ENCODE results near the gene RAD23B. TPM values are rescaled to one million over a fixed set of nuclear protein-coding genes. Genes with fewer than 3 reads are reported as not detected.
"Not testable (repeated sequence)": the region's sequence is repeated elsewhere in the genome, so short reads cannot be mapped to it uniquely, and the experiment has no call there.

Gene RAD23B
- total and polyA plus RNA-seq, 4 experiments from 2014 or later, result 8.1 to 54.2 (median 30.8) TPM

GRCh38 chr9:107292821-107293542 is 9.9 kb downstream of the RAD23B start:
- Histone ChIP-seq H3K4me1 (ENCODE audit: insufficient read depth, low read length) (peaks cover 78% of the 10 kb centered on the region), H3K27me3 (ENCODE audit: insufficient read depth, low read length) (no peaks in the 10 kb centered on the region), H3K27ac (ENCODE audit: low read depth, low read length) (no peak overlapping the region), H3K4me3 (ENCODE audit: low read length in 2 of 2) (no peak overlapping the region), H3K9me3 (ENCODE audit: control insufficient read depth in 1 of 2, low read length in 2 of 2) (no peaks in the 10 kb centered on the region), H3K36me3 (ENCODE audit: insufficient read depth, low read length) (no peaks in the 10 kb centered on the region)
- Mint-ChIP-seq H3K36me3 (peaks cover 0 to 2% of the 10 kb centered on the region in 2 donors), H3K9me3 (no peaks in the 10 kb centered on the region), H3K27me3 (no peaks in the 10 kb centered on the region), H3K4me1 (peaks cover 61 to 79% (median 74%) of the 10 kb centered on the region in 4 donors), H3K4me3 (peak overlapping the region in 4 of 8 donors; percentile 25 to 66 (median 54)), H3K27ac (peak overlapping the region in 2 of 7 donors; percentile 9 to 70)
- ChIA-PET POLR2A (ENCODE audit: partially characterized antibody) (interaction anchor here (0.6 kb wide), 1 partner anchor 10 kb away, joined by 3 read pairs; the partner anchor contains the start of gene RAD23B), CTCF (ENCODE audit: partially characterized antibody) (no interaction called here)
- no peak for DNase-seq
- intact Hi-C loops (cut with micrococcal nuclease), result no loop called here

GRCh38 chr9:107293543-107294085 is 10.5 kb downstream of the RAD23B start:
- CTCF ChIA-PET (ENCODE audit: partially characterized antibody), result no interaction called here
- peaks cover 59 to 75% (median 69%) of the 10 kb centered on the region in 4 donors for H3K4me1 Mint-ChIP-seq
- H3K4me3 ChIP-seq (ENCODE audit: low read length in 2 of 2), result no peak overlapping the region
- no peak for DNase-seq
- peaks cover 0 to 2% of the 10 kb centered on the region in 2 donors for H3K36me3 Mint-ChIP-seq
- H3K27ac Mint-ChIP-seq, result no peak overlapping the region
- H3K9me3 ChIP-seq (ENCODE audit: control insufficient read depth in 1 of 2, low read length in 2 of 2), result no peaks in the 10 kb centered on the region
- no peaks in the 10 kb centered on the region for H3K27me3 ChIP-seq (ENCODE audit: insufficient read depth, low read length)
- H3K36me3 ChIP-seq (ENCODE audit: insufficient read depth, low read length), result no peaks in the 10 kb centered on the region
- H3K4me1 ChIP-seq (ENCODE audit: insufficient read depth, low read length), result peaks cover 72% of the 10 kb centered on the region
- peak overlapping the region in 3 of 8 donors; percentile 8 to 31 (median 17) for H3K4me3 Mint-ChIP-seq
- intact Hi-C loops (cut with micrococcal nuclease), result no loop called here
- H3K27me3 Mint-ChIP-seq, result no peaks in the 10 kb centered on the region
- H3K9me3 Mint-ChIP-seq, result no peaks in the 10 kb centered on the region
- no peak overlapping the region for H3K27ac ChIP-seq (ENCODE audit: low read depth, low read length)
- POLR2A ChIA-PET (ENCODE audit: partially characterized antibody), result no interaction called here

GRCh38 chr9:107294756-107295155 is 11.7 kb downstream of the RAD23B start:
- H3K36me3 Mint-ChIP-seq, result peaks cover 0 to 2% of the 10 kb centered on the region in 2 donors
- Histone ChIP-seq H3K36me3 (ENCODE audit: insufficient read depth, low read length) (no peaks in the 10 kb centered on the region), H3K27ac (ENCODE audit: low read depth, low read length) (no peak overlapping the region), H3K27me3 (ENCODE audit: insufficient read depth, low read length) (no peaks in the 10 kb centered on the region), H3K9me3 (ENCODE audit: control insufficient read depth in 1 of 2, low read length in 2 of 2) (no peaks in the 10 kb centered on the region), H3K4me1 (ENCODE audit: insufficient read depth, low read length) (peaks cover 74% of the 10 kb centered on the region), H3K4me3 (ENCODE audit: low read length in 2 of 2) (no peak overlapping the region)
- H3K9me3 Mint-ChIP-seq, result no peaks in the 10 kb centered on the region
- peaks cover 54 to 74% (median 68%) of the 10 kb centered on the region in 4 donors for H3K4me1 Mint-ChIP-seq
- H3K27ac Mint-ChIP-seq, result peak overlapping the region in 4 of 7 donors; percentile 2 to 29 (median 14)
- H3K27me3 Mint-ChIP-seq, result no peaks in the 10 kb centered on the region
- ChIA-PET CTCF (ENCODE audit: partially characterized antibody) (no interaction called here), POLR2A (ENCODE audit: partially characterized antibody) (no interaction called here)
- H3K4me3 Mint-ChIP-seq, result peak overlapping the region in 4 of 8 donors; percentile 1 to 58 (median 42)
- no peak for DNase-seq
- intact Hi-C loops (cut with micrococcal nuclease), result no loop called here

- Mint-ChIP-seq H3K27ac (peak overlapping the region in 4 of 7 donors; percentile 1 to 81 (median 50)), H3K27me3 (no peaks in the 10 kb centered on the region), H3K9me3 (no peaks in the 10 kb centered on the region), H3K36me3 (peaks cover 0 to 6% of the 10 kb centered on the region in 2 donors), H3K4me1 (peaks cover 46 to 62% (median 58%) of the 10 kb centered on the region in 4 donors), H3K4me3 (peak overlapping the region in 4 of 8 donors; percentile 0 to 47 (median 6))
- ChIA-PET POLR2A (ENCODE audit: partially characterized antibody) (interaction anchor here (0.6 to 2.8 kb wide), 2 partner anchors 13 to 29 kb away, joined by 3 to 11 read pairs; partner anchors contain the start of gene RAD23B), CTCF (ENCODE audit: partially characterized antibody) (interaction anchor here (1.0 to 1.5 kb wide), 2 partner anchors 45 kb away, joined by 3 read pairs; no protein-coding TSS in a partner anchor)
- Histone ChIP-seq H3K9me3 (ENCODE audit: control insufficient read depth in 1 of 2, low read length in 2 of 2) (no peaks in the 10 kb centered on the region), H3K4me3 (ENCODE audit: low read length in 2 of 2) (no peak overlapping the region), H3K27ac (ENCODE audit: low read depth, low read length) (no peak overlapping the region), H3K36me3 (ENCODE audit: insufficient read depth, low read length) (peaks cover 5% of the 10 kb centered on the region), H3K4me1 (ENCODE audit: insufficient read depth, low read length) (peaks cover 61% of the 10 kb centered on the region), H3K27me3 (ENCODE audit: insufficient read depth, low read length) (no peaks in the 10 kb centered on the region)
- intact Hi-C loops (cut with micrococcal nuclease), result no loop called here
- DNase-seq, result no peak
Measured at GRCh38 chr9:107295995-107296394, 12.9 kb downstream of the RAD23B start.

GRCh38 chr9:107296592-107296991 is 13.5 kb downstream of the RAD23B start:
- peaks cover 55% of the 10 kb centered on the region for H3K4me1 ChIP-seq (ENCODE audit: insufficient read depth, low read length)
- CTCF ChIA-PET (ENCODE audit: partially characterized antibody), result interaction anchor here (1.0 to 1.5 kb wide), 3 partner anchors 15 to 57 kb away, joined by 3 to 5 read pairs (median 4); no protein-coding TSS in a partner anchor
- H3K9me3 Mint-ChIP-seq; H3K9me3 ChIP-seq (ENCODE audit: control insufficient read depth in 1 of 2, low read length in 2 of 2); H3K27me3 Mint-ChIP-seq; H3K4me3 Mint-ChIP-seq; H3K27ac ChIP-seq (ENCODE audit: low read depth, low read length); DNase-seq; H3K4me3 ChIP-seq (ENCODE audit: low read length in 2 of 2); H3K27me3 ChIP-seq (ENCODE audit: insufficient read depth, low read length); intact Hi-C loops (cut with micrococcal nuclease); H3K36me3 ChIP-seq (ENCODE audit: insufficient read depth, low read length); H3K36me3 Mint-ChIP-seq: not testable (repeated sequence)
- peaks cover 45 to 65% (median 58%) of the 10 kb centered on the region in 4 donors for H3K4me1 Mint-ChIP-seq
- peak overlapping the region in 2 of 7 donors; percentile 1 to 30 for H3K27ac Mint-ChIP-seq
- POLR2A ChIA-PET (ENCODE audit: partially characterized antibody), result interaction anchor here (0.6 to 2.8 kb wide), 2 partner anchors 13 to 28 kb away, joined by 3 to 11 read pairs; partner anchors contain the start of gene RAD23B

- H3K4me1 Mint-ChIP-seq, result peaks cover 32 to 49% (median 35%) of the 10 kb centered on the region in 4 donors
- H3K36me3 Mint-ChIP-seq, result peaks cover 0 to 17% of the 10 kb centered on the region in 2 donors
- H3K27ac Mint-ChIP-seq, result peak overlapping the region in 2 of 7 donors; percentile 23 to 49
- Histone ChIP-seq H3K9me3 (ENCODE audit: control insufficient read depth in 1 of 2, low read length in 2 of 2) (no peaks in the 10 kb centered on the region), H3K4me1 (ENCODE audit: insufficient read depth, low read length) (peaks cover 28% of the 10 kb centered on the region), H3K36me3 (ENCODE audit: insufficient read depth, low read length) (peaks cover 6% of the 10 kb centered on the region), H3K27ac (ENCODE audit: low read depth, low read length) (no peak overlapping the region), H3K4me3 (ENCODE audit: low read length in 2 of 2) (no peak overlapping the region), H3K27me3 (ENCODE audit: insufficient read depth, low read length) (no peaks in the 10 kb centered on the region)
- H3K9me3 Mint-ChIP-seq, result no peaks in the 10 kb centered on the region
- peak overlapping the region in 2 of 8 donors; percentile 41 to 43 for H3K4me3 Mint-ChIP-seq
- peak in 2 of 5 donors; percentile 22 to 24 for DNase-seq
- CTCF ChIA-PET (ENCODE audit: partially characterized antibody), result interaction anchor here (1.0 to 1.3 kb wide), 3 partner anchors 8 to 60 kb away, joined by 3 to 4 read pairs (median 4); no protein-coding TSS in a partner anchor
- no peaks in the 10 kb centered on the region for H3K27me3 Mint-ChIP-seq
- POLR2A ChIA-PET (ENCODE audit: partially characterized antibody), result interaction anchor here (0.9 kb wide), 1 partner anchor 16 kb away, joined by 4 read pairs; the partner anchor contains the start of gene RAD23B
- intact Hi-C loops (cut with micrococcal nuclease), result loop anchor here (1.0 to 2.0 kb wide), 2 partner anchors 8 to 17 kb away; partner anchors contain the start of gene RAD23B
Measured at GRCh38 chr9:107299437-107299836, 16.4 kb downstream of the RAD23B start.

- CTCF ChIA-PET (ENCODE audit: partially characterized antibody), result interaction anchor here (0.7 kb wide), 1 partner anchor 35 kb away, joined by 4 read pairs; no protein-coding TSS in a partner anchor
- Histone ChIP-seq H3K9me3 (ENCODE audit: control insufficient read depth in 1 of 2, low read length in 2 of 2) (no peaks in the 10 kb centered on the region), H3K36me3 (ENCODE audit: insufficient read depth, low read length) (peaks cover 21% of the 10 kb centered on the region), H3K27me3 (ENCODE audit: insufficient read depth, low read length) (no peaks in the 10 kb centered on the region), H3K4me3 (ENCODE audit: low read length in 2 of 2) (no peak overlapping the region), H3K27ac (ENCODE audit: low read depth, low read length) (no peak overlapping the region), H3K4me1 (ENCODE audit: insufficient read depth, low read length) (peaks cover 35% of the 10 kb centered on the region)
- Mint-ChIP-seq H3K27ac (peak overlapping the region in 1 of 7 donors; percentile 28), H3K4me3 (no peak overlapping the region), H3K4me1 (peaks cover 31 to 54% (median 45%) of the 10 kb centered on the region in 4 donors), H3K9me3 (no peaks in the 10 kb centered on the region), H3K27me3 (no peaks in the 10 kb centered on the region), H3K36me3 (peaks cover 42 to 64% of the 10 kb centered on the region in 2 donors)
- intact Hi-C loops (cut with micrococcal nuclease), result no loop called here
- no peak for DNase-seq
- POLR2A ChIA-PET (ENCODE audit: partially characterized antibody), result no interaction called here
Measured at GRCh38 chr9:107306308-107306707, 23.2 kb downstream of the RAD23B start.

Measured in CD4-positive, alpha-beta memory T cell (primary cell).